Calu3 (cell line): ENCODE data around the gene CCDC69. TPM values are rescaled to one million over a fixed set of nuclear protein-coding genes. Genes with fewer than 3 reads are reported as not detected.

Experiments
- BruUV-seq: library from RNA; stranded (reverse); fragments of 400-500 nt; replicated peaks from 2 replicates; lab custom pipeline; 2021; lab: Mats Ljungman, UMichigan
- CTCF ChIA-PET: fragments of 300-600 bp; sonication (Branson Sonifier 250); formaldehyde crosslinking; loops from one replicate; lab custom pipeline; 2022; ENCODE audit warnings: antibody characterized with exemption; lab: Charles Lee
- DNase-seq: peaks from one replicate; pipeline ENCODE4 v3.0.0; 2022
- H3K27ac Mint-ChIP-seq: one replicate; pipeline ENCODE4 v1.8.0; 2022; ENCODE audit warnings: mixed read lengths; ENCODE audit not compliant: unreplicated experiment
- H3K27me3 Mint-ChIP-seq: one replicate; pipeline ENCODE4 v1.8.0; 2022; ENCODE audit warnings: mixed read lengths; ENCODE audit not compliant: unreplicated experiment
- H3K36me3 Mint-ChIP-seq: one replicate; pipeline ENCODE4 v1.8.0; 2022; ENCODE audit warnings: mild to moderate bottlenecking, moderate library complexity, mixed read lengths; ENCODE audit not compliant: insufficient read depth, unreplicated experiment
- H3K4me1 Mint-ChIP-seq: one replicate; pipeline ENCODE4 v1.8.0; 2022; ENCODE audit warnings: mild to moderate bottlenecking, low read depth, mixed read lengths; ENCODE audit not compliant: unreplicated experiment
- H3K4me3 Mint-ChIP-seq: one replicate; pipeline ENCODE4 v1.8.0; 2022; ENCODE audit warnings: mild to moderate bottlenecking, low read depth, moderate library complexity, mixed read lengths; ENCODE audit not compliant: unreplicated experiment
- H3K9me3 Mint-ChIP-seq: one replicate; pipeline ENCODE4 v1.8.0; 2022; ENCODE audit warnings: low read depth, mixed read lengths; ENCODE audit not compliant: unreplicated experiment
- intact Hi-C: fragments of 100-400 bp; cut with micrococcal nuclease; formaldehyde crosslinking; loops from one replicate; pipeline ENCODE4 v1.10.0; 2022; ENCODE audit not compliant: unreplicated experiment
- total RNA-seq: library from RNA; stranded (reverse); gene quantifications from 2 replicates; pipeline ENCODE4 v1.2.3, GENCODE V29; 2022
- TF ChIP-seq, protein P1 (sequence below): fragments of 200-600 bp; IDR thresholded peaks from one replicate; pipeline ENCODE4 v1.8.0; 2022; ENCODE audit warnings: antibody characterized with exemption; ENCODE audit not compliant: unreplicated experiment

CCDC69 gene
- total RNA-seq, 1 experiment from 2014 or later, result 1.0 TPM

DNA sequence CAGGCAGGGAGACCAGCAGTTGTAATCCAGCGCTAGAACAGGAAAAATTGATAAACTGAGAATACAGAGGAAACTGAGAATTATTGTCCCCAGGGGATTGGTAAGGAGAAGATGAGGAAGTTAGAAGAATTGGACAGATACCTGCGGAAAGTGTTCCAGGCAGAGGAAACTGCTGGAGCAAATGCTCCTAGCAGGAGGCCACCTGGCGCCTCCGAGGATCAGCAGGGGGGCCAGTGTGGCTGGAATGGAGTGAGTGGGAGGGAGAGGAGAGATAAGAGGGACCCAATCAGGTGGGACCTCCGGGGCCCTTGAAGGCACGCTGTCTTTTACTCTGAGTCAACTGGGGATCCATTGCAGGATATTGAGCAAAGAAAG lies 65.6 kb downstream of the CCDC69 start:
- peak overlapping the region; percentile 67 for H3K4me3 Mint-ChIP-seq
- no peaks in the 10 kb centered on the region for H3K9me3 Mint-ChIP-seq
- H3K36me3 Mint-ChIP-seq, result peaks cover 12% of the 10 kb centered on the region
- intact Hi-C loops, result no loop called here
- H3K27ac Mint-ChIP-seq, result no peak overlapping the region
- no TSS peak for BruUV-seq
- peaks cover 13% of the 10 kb centered on the region for H3K27me3 Mint-ChIP-seq
- CTCF ChIA-PET, result interaction anchor here (1.0 to 1.4 kb wide), 4 partner anchors 16 to 158 kb away, joined by 3 to 4 read pairs (median 4); no protein-coding TSS in a partner anchor
- TF ChIP-seq, protein P1, sequence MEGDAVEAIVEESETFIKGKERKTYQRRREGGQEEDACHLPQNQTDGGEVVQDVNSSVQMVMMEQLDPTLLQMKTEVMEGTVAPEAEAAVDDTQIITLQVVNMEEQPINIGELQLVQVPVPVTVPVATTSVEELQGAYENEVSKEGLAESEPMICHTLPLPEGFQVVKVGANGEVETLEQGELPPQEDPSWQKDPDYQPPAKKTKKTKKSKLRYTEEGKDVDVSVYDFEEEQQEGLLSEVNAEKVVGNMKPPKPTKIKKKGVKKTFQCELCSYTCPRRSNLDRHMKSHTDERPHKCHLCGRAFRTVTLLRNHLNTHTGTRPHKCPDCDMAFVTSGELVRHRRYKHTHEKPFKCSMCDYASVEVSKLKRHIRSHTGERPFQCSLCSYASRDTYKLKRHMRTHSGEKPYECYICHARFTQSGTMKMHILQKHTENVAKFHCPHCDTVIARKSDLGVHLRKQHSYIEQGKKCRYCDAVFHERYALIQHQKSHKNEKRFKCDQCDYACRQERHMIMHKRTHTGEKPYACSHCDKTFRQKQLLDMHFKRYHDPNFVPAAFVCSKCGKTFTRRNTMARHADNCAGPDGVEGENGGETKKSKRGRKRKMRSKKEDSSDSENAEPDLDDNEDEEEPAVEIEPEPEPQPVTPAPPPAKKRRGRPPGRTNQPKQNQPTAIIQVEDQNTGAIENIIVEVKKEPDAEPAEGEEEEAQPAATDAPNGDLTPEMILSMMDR, result no peak
- peaks cover 10% of the 10 kb centered on the region for H3K4me1 Mint-ChIP-seq
- DNase-seq, result no peak

DNA sequence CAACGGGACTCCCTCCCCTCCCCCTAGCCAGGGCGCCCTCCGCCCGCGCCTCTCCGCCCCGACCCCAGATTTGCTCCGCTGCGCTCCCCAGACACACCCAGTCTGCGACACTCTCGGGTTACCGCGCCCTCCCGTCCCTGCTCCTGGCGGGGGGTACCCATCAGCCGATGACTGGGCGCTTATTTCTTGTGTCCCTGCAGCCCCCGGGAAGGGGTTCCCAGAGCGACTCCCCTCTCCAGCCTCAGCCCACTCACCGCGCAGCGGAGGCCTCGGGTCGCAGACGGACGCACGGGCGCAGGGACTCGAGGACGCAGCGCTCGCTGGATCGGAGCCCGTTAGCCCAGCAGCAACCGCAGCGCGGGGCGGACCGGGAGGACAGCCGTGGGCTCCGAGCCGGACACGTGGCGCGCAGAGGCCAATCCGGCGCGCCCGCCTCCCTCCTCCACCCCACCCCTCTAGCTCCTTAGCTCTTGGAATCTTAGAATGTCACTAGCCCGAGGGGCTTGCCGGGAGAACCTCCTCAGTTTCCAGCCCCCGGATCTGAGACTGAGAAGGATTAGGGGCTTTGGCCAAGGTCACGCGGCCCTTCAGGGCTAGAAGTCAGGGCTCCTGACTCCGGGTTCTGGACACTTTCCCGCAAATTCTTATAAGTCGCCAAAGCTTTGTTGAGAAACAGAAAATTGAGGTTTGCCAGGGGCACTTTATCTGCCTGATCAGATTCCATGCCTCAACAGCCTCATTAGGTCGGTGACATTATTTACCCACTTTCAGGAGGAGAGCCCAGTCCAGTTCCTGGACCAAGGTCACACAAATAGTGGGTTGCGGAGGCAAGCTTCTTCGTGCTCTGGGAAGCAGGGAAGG lies 66.2 kb downstream of the CCDC69 start, which contains the start of gene ANXA6:
Gene ANXA6, minus strand, starts transcription at position 354 of the 861 bp plus-strand sequence. CDS start 9,878 bp downstream, outside the sequence.
- H3K4me1 Mint-ChIP-seq, result peaks cover 10% of the 10 kb centered on the region
- intact Hi-C loops, result no loop called here
- H3K27me3 Mint-ChIP-seq, result peaks cover 13% of the 10 kb centered on the region
- CTCF ChIA-PET, result interaction anchor here (0.6 to 1.4 kb wide), 5 partner anchors 16 to 378 kb away, joined by 3 to 4 read pairs (median 3); no protein-coding TSS in a partner anchor
- peaks cover 12% of the 10 kb centered on the region for H3K36me3 Mint-ChIP-seq
- H3K4me3 Mint-ChIP-seq, result peak within 1 kb of the TSS; percentile 67
- H3K27ac Mint-ChIP-seq, result no peak within 1 kb of the TSS
- TF ChIP-seq, protein P1, result no peak
- H3K9me3 Mint-ChIP-seq, result no peaks in the 10 kb centered on the region
- no TSS peak for BruUV-seq
- DNase-seq, result peak; percentile 78

DNA sequence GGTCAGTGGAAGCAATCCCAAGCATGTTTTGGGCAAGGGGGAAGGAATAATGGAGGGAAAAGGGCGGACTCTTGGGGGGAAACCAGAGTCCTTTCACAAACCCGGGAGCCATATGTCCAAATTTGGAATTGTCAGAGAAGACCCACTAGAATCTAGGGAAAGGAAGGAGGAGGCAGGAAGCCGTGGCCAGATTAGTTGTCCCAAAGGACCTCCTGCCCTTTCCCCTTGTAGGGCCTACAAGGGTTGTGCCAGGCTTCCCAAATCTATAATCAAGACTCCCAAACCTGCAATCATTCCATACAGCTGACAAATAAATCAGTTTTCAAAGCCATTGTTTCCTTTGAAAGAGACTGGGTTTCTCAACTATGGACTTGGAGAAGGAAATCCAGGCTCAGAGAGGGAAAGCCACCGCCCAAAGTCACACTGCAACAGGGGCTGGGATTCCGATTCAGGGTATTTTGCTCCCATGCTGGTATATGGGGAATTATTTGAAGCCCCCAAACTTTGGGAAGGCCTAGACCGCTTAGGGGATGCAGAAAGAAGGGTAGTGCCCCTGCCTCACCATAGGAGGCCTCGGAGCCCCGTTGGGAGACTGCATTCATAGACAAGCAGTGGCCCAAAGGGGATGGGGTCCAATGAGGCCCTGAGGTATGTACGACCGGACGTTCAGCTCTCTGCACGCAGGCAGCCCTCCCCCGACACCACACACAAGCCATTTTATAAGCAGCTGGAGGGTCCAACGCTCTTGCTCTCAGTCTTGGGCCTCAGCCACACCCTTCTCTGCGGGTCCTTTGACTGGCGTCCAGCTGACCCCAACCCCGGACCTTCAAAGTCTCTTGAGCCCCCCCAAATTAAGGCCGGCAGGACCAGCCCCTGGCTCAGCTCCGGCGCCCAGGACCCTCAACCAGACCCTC lies 67.1 kb downstream of the CCDC69 start:
- Mint-ChIP-seq H3K9me3 (no peaks in the 10 kb centered on the region), H3K4me1 (peaks cover 10% of the 10 kb centered on the region), H3K4me3 (peak overlapping the region; percentile 67), H3K27ac (no peak overlapping the region), H3K36me3 (peaks cover 12% of the 10 kb centered on the region), H3K27me3 (peaks cover 13% of the 10 kb centered on the region)
- no TSS peak for BruUV-seq
- DNase-seq, result no peak
- intact Hi-C loops, result no loop called here
- TF ChIP-seq, protein P1, result no peak
- CTCF ChIA-PET, result interaction anchor here (0.6 to 1.4 kb wide), 5 partner anchors 15 to 377 kb away, joined by 3 to 4 read pairs (median 3); no protein-coding TSS in a partner anchor
